Measurements from ENCODE around the gene ELMO3.

ELMO3 gene

DNA sequence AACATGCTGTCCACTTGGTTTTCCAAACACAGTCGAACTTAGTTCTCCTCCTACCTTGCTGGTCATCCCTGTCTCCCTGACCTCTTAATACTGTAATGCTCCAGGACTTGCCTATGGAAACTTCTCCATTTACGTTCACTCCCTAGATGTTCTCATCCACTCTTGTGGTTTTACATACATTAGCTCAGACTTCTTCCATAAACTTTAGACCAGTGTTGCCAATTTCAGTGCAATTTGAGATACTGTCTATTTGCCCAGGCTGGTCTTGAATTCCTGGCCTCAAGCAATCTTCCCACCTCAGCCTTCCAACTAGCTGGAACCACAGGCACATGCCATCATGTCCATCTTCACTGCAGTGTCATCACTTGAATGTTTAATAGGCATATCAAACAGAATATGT is 16.6 kb upstream of the ELMO3 start:
- DNase-seq (ENCODE audit: low spot score) = no peak

DNA sequence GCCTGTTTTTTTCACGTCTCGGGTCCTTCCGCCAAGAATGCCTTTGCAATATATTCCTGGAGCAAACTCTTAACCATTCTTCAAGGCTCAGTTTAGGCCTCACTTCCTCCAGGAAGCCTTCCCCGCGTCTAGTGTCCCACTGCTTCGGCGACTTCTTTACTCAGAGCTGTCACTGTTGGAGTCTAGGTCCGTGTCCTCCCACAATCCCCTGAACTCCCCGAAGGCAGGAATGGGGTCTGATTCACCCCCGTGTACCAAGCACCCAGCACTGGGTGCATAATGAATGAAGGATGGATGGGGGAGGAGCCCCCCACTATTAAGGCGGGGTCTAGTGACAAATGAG is 15.7 kb upstream of the ELMO3 start:
- no peak for DNase-seq (ENCODE audit: low spot score)

DNA sequence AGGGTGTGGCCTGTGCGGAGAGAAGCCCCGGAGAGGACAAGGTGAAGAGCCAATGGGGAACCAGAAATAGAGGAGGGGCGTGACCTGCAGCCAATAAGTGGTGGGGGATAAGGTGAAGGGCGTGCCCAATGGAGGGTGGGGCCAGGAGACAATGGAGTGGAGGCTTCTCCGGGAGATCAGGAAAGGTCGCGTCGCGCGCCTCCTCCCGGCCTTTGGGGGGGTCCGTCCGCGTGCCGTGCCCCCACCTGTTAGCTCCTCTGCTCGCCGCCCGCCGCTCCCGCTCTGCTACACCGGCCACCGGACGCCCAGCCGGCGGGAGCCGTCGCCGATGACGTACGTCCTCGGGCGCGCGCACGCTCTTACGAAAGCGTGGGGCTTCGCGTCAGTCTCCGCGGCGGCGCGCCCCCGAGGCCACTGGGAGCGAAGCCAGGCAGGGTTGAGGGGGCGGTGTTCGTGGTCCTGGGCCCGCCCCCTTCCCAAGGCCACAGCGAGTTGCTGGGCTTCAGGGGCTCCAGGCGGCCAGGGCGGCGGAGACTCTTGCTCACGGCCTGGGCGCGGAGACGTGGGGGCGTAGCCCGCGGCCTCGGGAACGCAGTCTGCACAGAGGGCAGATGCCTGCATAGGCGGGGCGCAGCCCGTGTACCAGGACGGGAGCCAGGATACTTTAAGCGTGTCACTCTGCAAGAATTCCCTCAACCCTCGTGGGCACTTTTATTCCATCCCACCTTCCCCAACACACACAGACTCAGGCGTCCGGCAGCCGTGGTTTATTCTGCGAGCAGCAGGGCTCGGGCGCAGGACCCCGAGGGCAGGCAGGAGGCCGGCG is 15.1 kb upstream of the ELMO3 start, which contains the start of gene MATCAP1:
MATCAP1 (minus strand) TSS at position 337 of the 826 bp plus-strand sequence. CDS start 3,353 bp downstream, outside the sequence.
- DNase-seq (ENCODE audit: low spot score) = peak; percentile 98

DNA sequence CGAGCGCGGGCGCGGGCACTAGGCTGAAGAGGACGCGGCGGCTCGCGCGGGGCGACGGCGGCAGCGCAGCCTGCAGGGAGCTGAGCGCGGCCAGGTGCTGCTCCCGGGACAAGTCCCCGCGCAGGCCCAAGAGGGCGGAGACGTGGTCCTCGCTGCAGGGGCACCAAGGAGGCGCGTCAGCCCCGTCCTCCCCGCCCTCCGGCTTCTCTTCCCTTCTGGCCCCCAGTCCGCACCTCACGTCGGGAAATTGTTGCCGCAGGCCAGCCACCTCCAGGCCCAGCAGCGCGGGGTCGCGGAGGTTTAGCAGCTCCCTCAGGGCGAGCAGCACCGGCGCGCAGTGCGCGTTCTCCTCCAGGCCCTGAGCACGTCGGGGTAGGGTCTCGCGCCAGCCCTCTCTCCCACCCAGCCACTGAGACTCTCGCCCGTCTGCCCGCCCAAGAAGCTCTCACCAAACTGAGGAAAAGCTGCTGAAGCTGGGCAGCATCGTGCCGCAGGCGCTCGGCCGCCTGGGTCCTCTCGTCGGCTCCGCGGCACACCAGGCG is 14.4 kb upstream of the ELMO3 start:
- DNase-seq (ENCODE audit: low spot score) = no peak

- DNase-seq (ENCODE audit: low spot score) = peak; percentile 83
These were observed 13.8 kb upstream of the ELMO3 start for GRCh38 chr16:67184995-67185650.

GRCh38 chr16:67185651-67186134 is 13.2 kb upstream of the ELMO3 start:
- DNase-seq (ENCODE audit: low spot score) = no peak

DNA sequence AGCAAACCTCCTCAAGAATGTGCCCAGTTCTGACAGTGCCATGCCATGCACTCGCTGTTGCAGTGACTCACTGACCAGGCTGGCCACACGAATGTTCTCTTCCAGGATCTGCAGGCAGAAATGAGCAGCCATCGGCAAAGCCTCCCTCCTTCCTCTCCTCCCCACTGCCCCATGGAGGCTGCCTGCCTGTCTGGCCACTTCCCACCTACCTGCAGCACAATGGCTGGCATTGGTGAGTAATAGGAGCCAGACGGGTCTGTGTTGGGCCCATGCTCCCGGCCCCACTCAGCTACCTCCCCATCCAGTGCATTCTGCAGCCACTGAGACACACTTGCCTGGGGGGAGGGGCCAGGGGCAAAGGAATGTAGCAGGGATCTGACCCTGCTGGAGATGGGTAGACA is 12.4 kb upstream of the ELMO3 start:
- DNase-seq (ENCODE audit: low spot score) = no peak

DNA sequence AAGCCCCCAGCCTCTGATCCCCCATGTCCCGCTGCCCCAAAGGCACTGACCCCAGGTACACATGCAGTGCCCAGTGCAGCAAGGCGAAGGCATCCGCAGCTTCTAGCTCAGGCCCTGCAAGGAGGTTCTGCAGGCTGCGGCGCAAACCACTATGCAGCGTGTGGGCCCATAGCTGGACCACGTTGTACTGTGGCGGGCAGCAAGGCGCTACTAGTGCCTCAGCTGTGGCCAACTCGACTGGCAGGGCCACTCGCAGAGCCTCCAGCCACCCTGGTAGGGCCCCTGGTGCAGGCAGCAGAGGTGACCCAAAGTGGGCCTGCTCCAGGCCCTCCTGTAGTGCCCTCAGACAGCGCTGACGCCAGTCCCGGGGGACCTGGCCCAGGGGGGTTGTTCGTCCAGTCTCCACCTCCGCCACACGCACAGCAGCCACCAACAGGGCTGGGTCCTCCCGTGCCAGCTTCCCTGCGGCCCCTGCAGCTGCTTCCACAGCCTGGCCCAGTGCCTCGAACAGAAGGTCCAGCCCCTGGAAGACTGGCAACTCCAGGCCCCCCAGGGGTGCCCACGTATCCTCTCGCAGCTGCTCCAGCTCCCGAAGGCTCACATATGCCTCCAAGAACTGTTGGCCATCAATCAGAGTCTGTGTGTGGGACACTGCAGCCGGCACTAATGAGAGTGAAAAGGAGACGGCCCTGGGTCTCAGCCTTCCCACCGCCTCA is 11.6 kb upstream of the ELMO3 start:
- no peak for DNase-seq (ENCODE audit: low spot score)

- DNase-seq (ENCODE audit: low spot score) = no peak
These were observed 10.6 kb upstream of the ELMO3 start for GRCh38 chr16:67188323-67188722.

DNA sequence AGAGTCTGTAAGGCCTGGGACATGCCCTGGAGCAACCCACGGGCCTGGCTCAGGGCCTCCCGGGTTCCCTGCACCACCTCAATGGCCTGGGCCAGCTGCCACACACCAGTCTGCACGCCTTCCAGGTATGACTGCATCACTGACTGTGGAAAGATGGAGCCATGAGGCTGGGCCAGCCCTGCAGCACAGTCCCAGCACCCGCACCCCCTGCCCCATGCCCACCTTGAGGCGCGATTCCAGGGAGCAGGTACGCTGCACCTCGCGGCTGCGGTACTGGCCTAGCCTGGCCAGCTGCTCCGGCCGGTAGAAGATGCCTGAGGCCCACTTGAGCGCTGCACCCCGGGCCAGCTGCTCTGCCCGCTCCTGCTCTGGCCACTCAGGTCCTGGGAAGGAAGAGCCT is 10.1 kb upstream of the ELMO3 start:
- no peak for DNase-seq (ENCODE audit: low spot score)

- DNase-seq (ENCODE audit: low spot score) = no peak
These were observed 8.9 kb upstream of the ELMO3 start, which contains the start of gene EXOC3L1 for GRCh38 chr16:67190041-67190440. Gene EXOC3L1 (minus strand): TSS chr16:67190136. CDS start chr16:67189676, 460 bp downstream.

DNA sequence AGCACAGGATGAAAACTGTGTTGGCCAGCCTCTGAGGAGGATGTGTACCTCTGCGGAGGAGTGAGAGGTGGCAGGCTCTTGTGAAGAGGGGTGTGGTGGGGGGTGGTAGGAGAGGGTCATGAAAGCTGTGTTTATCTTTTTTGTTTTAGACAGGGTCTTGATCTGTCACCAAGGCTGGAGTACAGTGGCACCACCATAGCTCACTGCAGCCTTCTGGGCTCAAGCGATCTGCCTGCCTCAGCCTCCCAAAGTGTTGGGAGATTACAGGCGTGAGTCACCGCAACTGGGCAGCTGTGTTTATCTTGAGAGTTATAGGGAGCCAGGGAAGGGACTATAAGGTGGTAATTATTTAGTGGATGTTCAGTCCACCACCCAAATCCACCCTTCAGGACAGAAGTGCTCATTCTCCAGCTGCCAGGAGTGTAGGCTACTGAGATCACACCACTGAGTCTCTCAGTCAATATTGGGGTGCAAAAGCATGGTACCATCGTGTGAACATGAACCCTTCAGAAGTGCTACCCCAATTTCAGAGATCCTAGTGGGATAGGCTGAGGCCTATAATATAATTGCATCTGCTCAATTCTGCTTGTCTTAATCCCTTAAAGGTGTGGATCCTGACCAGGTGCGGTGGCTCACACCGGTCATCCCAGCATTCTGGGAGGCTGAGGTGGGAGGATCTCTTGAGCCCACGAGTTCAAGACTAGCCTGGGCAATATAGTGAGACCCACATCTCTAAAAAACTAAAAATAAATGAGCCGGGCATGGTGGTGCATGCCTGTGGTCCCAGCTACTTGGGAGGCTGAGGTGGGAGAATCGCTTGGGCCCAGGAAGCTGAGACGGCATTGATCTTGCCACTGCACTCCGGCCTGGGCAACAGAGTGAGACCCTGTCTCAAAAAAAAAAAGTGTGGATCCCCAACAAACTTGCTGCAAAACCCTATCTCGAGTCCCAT is 8.2 kb upstream of the ELMO3 start:
- no peak for DNase-seq (ENCODE audit: low spot score)

GRCh38 chr16:67191411-67191994 is 7.4 kb upstream of the ELMO3 start:
- no peak for DNase-seq (ENCODE audit: low spot score)

- DNase-seq (ENCODE audit: low spot score) = peak; percentile 93
These were observed 6.8 kb upstream of the ELMO3 start, which contains the start of gene E2F4 for GRCh38 chr16:67191995-67192681. Gene E2F4 (plus strand): TSS chr16:67192155. CDS start chr16:67192228, 73 bp downstream.

DNA sequence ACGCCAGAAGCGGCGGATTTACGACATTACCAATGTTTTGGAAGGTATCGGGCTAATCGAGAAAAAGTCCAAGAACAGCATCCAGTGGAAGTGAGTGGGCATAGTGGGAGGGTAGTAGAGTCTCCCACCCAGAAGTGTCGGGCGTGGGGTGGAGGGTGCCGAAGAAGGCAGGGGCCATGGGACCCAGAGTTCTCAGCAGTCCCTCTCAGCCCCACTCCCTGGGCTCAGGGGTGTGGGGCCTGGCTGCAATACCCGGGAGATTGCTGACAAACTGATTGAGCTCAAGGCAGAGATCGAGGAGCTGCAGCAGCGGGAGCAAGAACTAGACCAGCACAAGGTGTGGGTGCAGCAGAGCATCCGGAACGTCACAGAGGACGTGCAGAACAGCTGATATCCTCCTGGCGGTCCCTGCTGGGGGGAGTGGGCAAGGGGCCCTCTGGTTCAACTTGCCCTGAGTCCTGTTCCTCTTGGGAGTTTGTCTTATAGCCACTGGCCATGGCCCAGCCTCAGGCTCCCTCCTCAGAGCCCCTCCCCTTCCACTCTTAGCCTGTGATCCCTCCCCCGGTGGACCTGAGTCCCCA is 6.1 kb upstream of the ELMO3 start:
- no peak for DNase-seq (ENCODE audit: low spot score)

DNA sequence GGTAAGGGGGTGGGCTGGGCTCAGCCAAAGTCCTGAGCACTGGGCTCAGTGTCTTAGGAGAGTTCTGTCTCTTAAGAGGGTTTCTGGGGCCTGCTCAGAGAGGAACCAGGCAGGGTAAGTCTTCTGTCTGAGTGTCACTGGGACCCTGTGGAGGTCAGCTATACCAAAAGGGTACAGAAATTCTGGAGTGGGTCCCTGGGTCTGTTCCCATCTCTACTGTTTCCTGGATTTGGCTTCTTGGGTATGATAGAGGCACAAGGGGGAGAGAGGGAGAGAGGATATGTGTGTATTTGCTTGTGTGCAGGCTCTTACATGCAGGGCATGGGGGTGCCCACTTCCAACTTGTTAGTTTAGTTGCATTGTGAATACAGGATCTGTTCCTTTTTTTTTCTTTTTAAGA is 5.4 kb upstream of the ELMO3 start:
- no peak for DNase-seq (ENCODE audit: low spot score)

- no peak for DNase-seq (ENCODE audit: low spot score)
These were observed 4.7 kb upstream of the ELMO3 start for GRCh38 chr16:67194260-67194659.

DNA sequence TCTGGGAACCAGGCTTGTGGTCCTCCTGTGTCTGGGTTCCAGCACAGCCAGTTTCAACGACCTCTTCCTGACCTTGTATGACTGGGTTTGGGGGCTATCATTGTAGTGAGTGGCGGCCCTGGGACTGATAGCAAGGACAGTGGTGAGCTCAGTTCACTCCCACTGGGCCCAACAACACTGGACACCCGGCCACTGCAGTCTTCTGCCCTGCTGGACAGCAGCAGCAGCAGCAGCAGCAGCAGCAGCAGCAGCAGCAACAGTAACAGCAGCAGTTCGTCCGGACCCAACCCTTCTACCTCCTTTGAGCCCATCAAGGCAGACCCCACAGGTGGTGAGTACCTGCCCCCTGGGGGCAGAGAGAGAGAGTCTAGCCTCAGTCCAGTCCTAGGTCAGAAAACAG is 3.3 kb upstream of the ELMO3 start:
- DNase-seq (ENCODE audit: low spot score) = no peak

DNA sequence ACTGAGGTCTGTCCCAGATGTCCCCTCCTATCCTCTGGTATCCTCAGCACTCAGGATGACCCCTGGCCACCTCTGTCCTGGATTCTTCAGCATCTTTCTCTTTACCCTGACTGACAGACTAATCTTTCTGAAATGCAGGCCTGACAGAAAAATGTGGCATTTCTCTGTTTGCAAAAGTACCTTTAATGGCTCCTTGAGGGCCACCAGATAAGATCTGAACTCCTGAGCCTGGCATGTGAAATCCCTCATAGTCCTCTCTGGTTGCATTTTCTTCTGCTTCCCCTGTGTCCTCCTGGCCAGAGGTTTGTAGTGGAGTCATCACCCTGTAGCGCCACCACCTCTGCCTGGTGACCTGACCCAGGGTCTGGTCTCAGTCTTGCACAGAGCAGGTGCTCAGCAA is 2.0 kb upstream of the ELMO3 start:
- no peak for DNase-seq (ENCODE audit: low spot score)

DNA sequence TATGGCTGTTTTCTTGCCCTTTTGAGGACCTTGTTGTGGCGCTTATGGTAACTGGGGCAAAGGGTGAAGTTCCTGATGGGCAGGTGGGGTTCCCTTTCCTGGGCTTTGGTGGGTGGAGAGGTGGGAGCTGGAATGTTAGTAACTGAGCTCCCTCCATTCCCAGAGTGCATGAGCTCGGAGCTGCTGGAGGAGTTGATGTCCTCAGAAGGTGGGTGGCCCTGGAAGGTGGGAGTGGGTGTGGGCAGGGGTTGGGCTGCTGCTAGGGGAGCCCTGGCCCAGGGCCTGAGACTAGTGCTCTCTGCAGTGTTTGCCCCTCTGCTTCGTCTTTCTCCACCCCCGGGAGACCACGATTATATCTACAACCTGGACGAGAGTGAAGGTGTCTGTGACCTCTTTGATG is 1.2 kb upstream of the ELMO3 start:
- no peak for DNase-seq (ENCODE audit: low spot score)

Measured in activated CD4-positive, alpha-beta T cell treated with anti-CD3 and anti-CD28 coated beads, Interleukin-2, Interleukin-4, amounts not matched to agents 100 ng/mL and 50 ng/mL, durations not matched to agents 16 hours and 8 hours (primary cell).